Spleen (tissue), 11 donors: ENCODE data around the gene ZNF226. TPM values are rescaled to one million over a fixed set of nuclear protein-coding genes. Genes with fewer than 3 reads are reported as not detected.
A peak's percentile ranks its signal among the peaks of the same experiment; 100 is the strongest.
"Not testable (repeated sequence)": the region's sequence is repeated elsewhere in the genome, so short reads cannot be mapped to it uniquely, and the experiment has no call there.

ENCODE experiments used
- DNase-seq: peaks from one replicate; pipeline ENCODE4 v3.0.0-alpha.2; 2020
- H3K27ac ChIP-seq, 8 donors: fragments of 200-600 bp; sonication (generic) in 7 of 8; 1 replicate in 4 of 8; 2 replicates in 4 of 8; pipeline versions ENCODE4 v1.5.0 to v1.8.0; 2016 to 2021; ENCODE audit warnings: inconsistent platforms in 4 of 8, mild to moderate bottlenecking in 4 of 8, moderate library complexity in 1 of 8
- H3K27me3 ChIP-seq, 7 donors: fragments of 200-600 bp; sonication (generic) in 6 of 7; replicated peaks in 1 of 7; 1 replicate in 4 of 7; 2 replicates in 3 of 7; pipeline versions ENCODE4 v1.5.0 to v1.8.0; 2016 to 2021; ENCODE audit warnings: inconsistent platforms in 3 of 7, mild to moderate bottlenecking in 1 of 7
- H3K36me3 ChIP-seq, 6 donors: fragments of 200-600 bp; sonication (generic) in 5 of 6; 1 replicate in 4 of 6; 2 replicates in 2 of 6; pipeline versions ENCODE4 v1.5.0 to v1.8.0; 2016 to 2021; ENCODE audit warnings: inconsistent platforms in 2 of 6
- H3K4me1 ChIP-seq, 6 donors: fragments of 200-600 bp; sonication (generic) in 5 of 6; 1 replicate in 3 of 6; 2 replicates in 3 of 6; pipeline versions ENCODE4 v1.5.0 to v1.8.0; 2016 to 2021; ENCODE audit warnings: inconsistent platforms in 3 of 6
- H3K4me3 ChIP-seq, 8 donors: fragments of 200-600 bp; sonication (generic) in 7 of 8; 1 replicate in 4 of 8; 2 replicates in 4 of 8; pipeline versions ENCODE4 v1.5.0 to v1.8.0; 2016 to 2021; ENCODE audit warnings: inconsistent platforms in 4 of 8, mild to moderate bottlenecking in 4 of 8, moderate library complexity in 2 of 8
- H3K9me3 ChIP-seq, 8 donors: fragments of 200-600 bp; sonication (generic) in 7 of 8; 1 replicate in 4 of 8; 2 replicates in 4 of 8; pipeline versions ENCODE4 v1.5.0 to v1.8.0; 2016 to 2021; ENCODE audit warnings: inconsistent platforms in 4 of 8
- POLR2A ChIP-seq, 3 donors: fragments of 450-650 bp; IDR thresholded peaks; one replicate each; pipeline ENCODE4 v1.5.1; 2017; ENCODE audit warnings: antibody characterized with exemption in 3 of 3, mild to moderate bottlenecking in 1 of 3
- POLR2AphosphoS5 ChIP-seq, 3 donors: sonication (generic); formaldehyde crosslinking; IDR thresholded peaks; one replicate each; pipeline ENCODE4 v1.5.1; 2017; ENCODE audit warnings: antibody characterized with exemption in 3 of 3
- WGBS, 5 donors: extraction: QIAGEN DNeasy Blood & Tissue Kit in 3 of 5; methylation state at CpG; one replicate each; pipeline versions ENCODE4 v1.1.5 to v1.1.7; 2013 to 2018; 5-methylcytosine and 5-hydroxymethylcytosine counted together
- intact Hi-C: fragments of 100-400 bp; cut with DNase I; formaldehyde crosslinking; loops from one replicate; pipeline ENCODE4 v1.15.0; 2023; ENCODE audit warnings: low total_unique reads
- polyA plus RNA-seq, 3 donors: library from polyadenylated mRNA; stranded (reverse); fragments of 200-250 nt; gene quantifications; one replicate each; pipeline ENCODE4 v1.2.1, GENCODE V29; 2013
- total RNA-seq, 7 donors: library from RNA; depleted of rRNA in 3 of 7; stranded (reverse); fragments of >200 nt in 3 of 7; fragmentation: NEBNext Ultra II Directional in 4 of 7; extraction: Animal tissue kit (Norgen Biotek cat#: 25700) in 4 of 7; gene quantifications; one replicate each; pipeline versions ENCODE4 v1.1.0 to v1.2.1, GENCODE V29; 2016 to 2021
- TF ChIP-seq, protein P1 (sequence below), 11 experiments: fragments of 200-600 bp in 7 of 11; fragments of 450-650 bp in 4 of 11; sonication (generic) in 4 of 11; IDR thresholded peaks in 8 of 11; conservative IDR thresholded peaks in 3 of 11; 1 replicate in 7 of 11; 2 replicates in 4 of 11; pipeline versions ENCODE4 v1.4.0 to v1.8.0; 2016 to 2021; ENCODE audit warnings: antibody characterized with exemption in 11 of 11, inconsistent platforms in 4 of 11, mild to moderate bottlenecking in 1 of 11
- donor health status: healthy with polysubstance abuse.
- donor health status: DM: no; HTN: no; CAD: no; lungs with moderate emphysema.
- donor health status: DM: no; HTN: no; CAD: no.
- donor health status: Bipolar disorder and iron deficiency.
- donor health status: healthy.
- donor health status: DM: no; HTN: no; CAD: no.
- donor health status: DM: yes; HTN: yes; CAD: no.

Gene ZNF226
- total and polyA plus RNA-seq, 10 donors = 14.4 to 40.0 (median 25.4) TPM

DNA sequence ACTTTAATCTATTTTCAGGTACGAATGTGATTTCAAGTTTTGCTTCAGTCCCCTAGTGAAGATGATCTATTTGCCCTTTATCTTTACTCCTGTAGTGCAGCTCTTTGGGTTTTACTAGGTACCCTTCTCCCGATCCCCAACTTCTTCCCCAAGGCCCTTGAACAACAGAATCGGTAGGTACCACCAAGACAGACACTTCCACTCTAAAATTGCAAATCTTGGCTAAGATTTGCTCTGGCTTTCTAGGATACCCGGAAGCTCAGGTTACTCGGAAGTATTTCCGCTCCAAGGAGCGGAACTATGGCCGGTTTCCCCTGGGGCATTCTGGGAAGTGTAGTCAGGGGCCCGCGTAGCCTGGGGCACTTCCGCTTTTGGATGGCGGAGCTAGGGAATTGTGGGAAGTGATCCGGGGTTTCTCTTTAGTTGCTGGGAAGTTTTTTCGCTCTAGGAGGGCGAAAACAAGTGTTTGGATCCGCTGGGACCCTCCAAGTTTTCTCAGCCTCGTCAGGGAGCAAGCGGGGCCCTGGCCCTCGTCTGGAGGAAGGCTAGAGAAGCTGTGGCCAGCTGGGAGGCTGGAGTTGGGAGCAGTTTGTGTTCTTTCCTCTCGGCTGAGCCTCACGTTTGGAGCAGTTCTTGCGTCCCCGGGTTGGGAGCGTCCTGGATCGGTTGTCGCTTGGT is 42.4 kb downstream of the ZNF226 start:
- peak; percentile 93 for DNase-seq
- peaks cover 0 to 18% (median 13%) of the 10 kb centered on the region in 6 donors for H3K4me1 ChIP-seq
- H3K27me3 ChIP-seq = no peaks in the 10 kb centered on the region
- WGBS, 5 donors = 4 to 5% (median 4%) methylated on average over 25 to 26 of the region's 26 CpGs
- peak overlapping the region; percentile 73 to 93 (median 91) for H3K27ac ChIP-seq
- TF ChIP-seq, protein P1, sequence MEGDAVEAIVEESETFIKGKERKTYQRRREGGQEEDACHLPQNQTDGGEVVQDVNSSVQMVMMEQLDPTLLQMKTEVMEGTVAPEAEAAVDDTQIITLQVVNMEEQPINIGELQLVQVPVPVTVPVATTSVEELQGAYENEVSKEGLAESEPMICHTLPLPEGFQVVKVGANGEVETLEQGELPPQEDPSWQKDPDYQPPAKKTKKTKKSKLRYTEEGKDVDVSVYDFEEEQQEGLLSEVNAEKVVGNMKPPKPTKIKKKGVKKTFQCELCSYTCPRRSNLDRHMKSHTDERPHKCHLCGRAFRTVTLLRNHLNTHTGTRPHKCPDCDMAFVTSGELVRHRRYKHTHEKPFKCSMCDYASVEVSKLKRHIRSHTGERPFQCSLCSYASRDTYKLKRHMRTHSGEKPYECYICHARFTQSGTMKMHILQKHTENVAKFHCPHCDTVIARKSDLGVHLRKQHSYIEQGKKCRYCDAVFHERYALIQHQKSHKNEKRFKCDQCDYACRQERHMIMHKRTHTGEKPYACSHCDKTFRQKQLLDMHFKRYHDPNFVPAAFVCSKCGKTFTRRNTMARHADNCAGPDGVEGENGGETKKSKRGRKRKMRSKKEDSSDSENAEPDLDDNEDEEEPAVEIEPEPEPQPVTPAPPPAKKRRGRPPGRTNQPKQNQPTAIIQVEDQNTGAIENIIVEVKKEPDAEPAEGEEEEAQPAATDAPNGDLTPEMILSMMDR (IDR thresholded peaks at IDR 0.05 in 8 of 11, conservative IDR thresholded peaks at IDR 0.05 in 3 of 11) = no peak
- TF ChIP-seq POLR2A (IDR thresholded peaks at IDR 0.05) (no peak), POLR2AphosphoS5 (IDR thresholded peaks at IDR 0.05) (peak; percentile 57 to 89 (median 85))
- H3K4me3 ChIP-seq = peak overlapping the region; percentile 58 to 84 (median 68)
- intact Hi-C loops = loop anchor here (5.0 kb wide), 1 partner anchor 40 kb away; the partner anchor contains the start of gene ZNF226
- peaks cover 0 to 51% (median 30%) of the 10 kb centered on the region in 8 donors for H3K9me3 ChIP-seq
- H3K36me3 ChIP-seq = peaks cover 0 to 3% (median 0%) of the 10 kb centered on the region in 6 donors

DNA sequence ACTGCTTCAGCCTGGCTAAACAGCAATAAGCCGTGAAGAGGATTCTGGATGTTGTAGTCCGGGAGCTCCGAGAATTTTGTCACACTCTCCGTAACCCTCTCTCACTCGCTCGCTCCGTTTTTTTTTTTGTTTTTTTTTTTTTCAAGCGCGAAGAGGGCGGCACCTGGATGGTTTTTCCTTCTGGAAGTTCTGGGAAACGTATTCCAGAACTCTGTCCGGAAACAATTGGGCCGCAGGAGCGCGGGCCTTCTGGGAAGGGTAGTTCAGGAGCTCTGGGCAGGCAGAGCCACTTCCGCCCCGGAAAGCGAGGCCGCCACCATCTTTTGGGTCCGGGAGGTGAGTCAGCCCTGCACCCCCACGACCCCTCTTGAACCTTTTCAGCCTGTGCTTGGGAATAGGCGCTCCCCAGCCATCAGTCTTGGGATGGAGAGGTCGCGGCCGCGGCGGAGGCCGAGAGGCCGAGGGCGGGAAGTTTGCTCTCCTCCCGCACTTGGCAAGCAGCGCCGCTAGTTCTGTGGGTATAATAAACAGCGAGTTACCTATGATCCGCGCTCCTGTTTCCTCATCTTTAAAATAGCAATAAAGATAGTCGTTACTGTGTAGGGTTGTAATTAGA is 47.5 kb downstream of the ZNF226 start, which contains the start of gene ZNF227:
ZNF227 (plus strand) TSS at position 283 of the 616 bp plus-strand sequence. CDS start 5,261 bp downstream, outside the sequence.
- Histone ChIP-seq H3K4me3 (peak within 1 kb of the TSS; percentile 60 to 88 (median 82)), H3K27ac (peak within 1 kb of the TSS; percentile 78 to 89 (median 87)), H3K9me3 (peaks cover 0 to 35% (median 7%) of the 10 kb centered on the region in 8 donors), H3K36me3 (peaks cover 0 to 32% (median 26%) of the 10 kb centered on the region in 6 donors), H3K4me1 (peaks cover 7 to 44% (median 28%) of the 10 kb centered on the region in 6 donors), H3K27me3 (no peaks in the 10 kb centered on the region)
- peak; percentile 95 for DNase-seq
- 0 to 1% (median 0%) methylated on average over 36 to 37 of the region's 37 CpGs for WGBS, 5 donors
- TF ChIP-seq POLR2AphosphoS5 (IDR thresholded peaks at IDR 0.05) (peak; percentile 91 to 92 (median 91)), POLR2A (IDR thresholded peaks at IDR 0.05) (peak in 1 of 3 donors; percentile 11)
- TF ChIP-seq, protein P1 (IDR thresholded peaks at IDR 0.05 in 8 of 11, conservative IDR thresholded peaks at IDR 0.05 in 3 of 11) = no peak
- intact Hi-C loops = no loop called here

DNA sequence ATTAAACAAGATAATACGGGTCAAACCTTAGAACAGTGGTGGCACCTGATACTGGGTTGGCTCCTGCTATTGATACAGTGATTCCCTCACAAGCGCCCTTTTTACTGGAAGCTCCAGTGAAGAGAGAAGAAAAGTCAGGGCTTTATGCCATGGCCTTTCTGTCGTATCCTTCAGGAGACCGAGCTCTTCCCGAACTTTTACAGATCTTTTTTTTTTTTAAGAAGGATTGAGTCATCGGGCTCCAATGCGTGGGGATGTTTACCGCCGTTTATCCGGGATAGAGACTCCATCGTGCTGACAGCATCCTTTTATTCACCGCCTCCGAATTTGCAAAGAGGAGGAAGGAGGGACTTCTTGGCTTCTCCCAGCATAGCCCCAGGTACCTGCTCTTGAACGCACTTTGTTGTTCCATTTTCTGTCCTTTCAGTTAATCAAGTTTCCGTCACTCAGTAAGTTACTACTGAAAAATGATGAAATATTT is 48.0 kb downstream of the ZNF226 start:
- peaks cover 0 to 41% (median 7%) of the 10 kb centered on the region in 8 donors for H3K9me3 ChIP-seq
- H3K4me1 ChIP-seq = peaks cover 7 to 39% (median 25%) of the 10 kb centered on the region in 6 donors
- WGBS, 5 donors = 5 to 6% (median 6%) methylated on average over 15 of the region's 15 CpGs
- no peaks in the 10 kb centered on the region for H3K27me3 ChIP-seq
- H3K27ac ChIP-seq = peak overlapping the region; percentile 78 to 89 (median 87)
- TF ChIP-seq POLR2A (IDR thresholded peaks at IDR 0.05) (no peak), POLR2AphosphoS5 (IDR thresholded peaks at IDR 0.05) (no peak)
- TF ChIP-seq, protein P1 (IDR thresholded peaks at IDR 0.05 in 8 of 11, conservative IDR thresholded peaks at IDR 0.05 in 3 of 11) = no peak
- H3K36me3 ChIP-seq = peaks cover 0 to 37% (median 32%) of the 10 kb centered on the region in 6 donors
- DNase-seq = no peak
- H3K4me3 ChIP-seq = peak overlapping the region; percentile 60 to 88 (median 82)
- intact Hi-C loops = no loop called here

DNA sequence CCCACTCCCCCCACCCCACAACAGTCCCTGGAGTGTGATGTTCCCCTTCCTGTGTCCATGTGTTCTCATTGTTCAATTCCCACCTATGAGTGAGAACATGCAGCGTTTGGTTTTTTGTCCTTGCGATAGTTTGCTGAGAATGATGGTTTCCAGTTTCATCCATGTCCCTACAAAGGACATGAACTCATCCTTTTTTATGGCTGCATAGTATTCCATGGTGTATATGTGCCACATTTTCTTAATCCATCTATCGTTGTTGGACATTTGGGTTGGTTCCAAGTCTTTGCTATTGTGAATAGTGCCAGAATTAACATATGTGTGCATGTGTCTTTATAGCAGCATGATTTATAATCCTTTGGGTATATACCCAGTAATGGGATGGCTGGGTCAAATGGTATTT is 55.0 kb downstream of the ZNF226 start:
- DNase-seq, H3K27ac ChIP-seq, intact Hi-C loops, H3K4me3 ChIP-seq, H3K27me3 ChIP-seq, H3K4me1 ChIP-seq: not testable (repeated sequence)
- WGBS, 5 donors = 70 to 100% (median 99%) methylated on average over 2 to 3 of the region's 3 CpGs
- Histone ChIP-seq H3K9me3 (peaks cover 0 to 82% (median 46%) of the 10 kb centered on the region in 8 donors), H3K36me3 (peaks cover 3 to 74% (median 46%) of the 10 kb centered on the region in 6 donors)

DNA sequence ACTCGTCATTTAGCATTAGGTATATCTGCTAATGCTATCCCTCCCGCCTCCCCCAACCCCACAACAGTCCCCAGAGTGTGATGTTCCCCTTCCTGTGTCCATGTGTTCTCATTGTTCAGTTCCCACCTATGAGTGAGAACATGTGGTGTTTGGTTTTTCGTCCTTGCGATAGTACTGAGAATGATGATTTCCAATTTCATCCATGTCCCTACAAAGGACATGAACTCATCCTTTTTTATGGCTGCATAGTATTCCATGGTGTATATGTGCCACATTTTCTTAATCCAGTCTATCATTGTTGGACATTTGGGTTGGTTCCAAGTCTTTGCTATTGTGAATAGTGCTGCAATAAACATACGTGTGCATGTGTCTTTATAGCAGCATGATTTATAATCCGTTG is 55.9 kb downstream of the ZNF226 start:
- H3K27me3 ChIP-seq, H3K4me3 ChIP-seq, H3K27ac ChIP-seq, DNase-seq, H3K4me1 ChIP-seq, intact Hi-C loops: not testable (repeated sequence)
- Histone ChIP-seq H3K9me3 (peaks cover 0 to 84% (median 53%) of the 10 kb centered on the region in 8 donors), H3K36me3 (peaks cover 3 to 69% (median 43%) of the 10 kb centered on the region in 6 donors)
- WGBS, 5 donors = 97 to 99% (median 98%) methylated on average over 6 of the region's 6 CpGs

DNA sequence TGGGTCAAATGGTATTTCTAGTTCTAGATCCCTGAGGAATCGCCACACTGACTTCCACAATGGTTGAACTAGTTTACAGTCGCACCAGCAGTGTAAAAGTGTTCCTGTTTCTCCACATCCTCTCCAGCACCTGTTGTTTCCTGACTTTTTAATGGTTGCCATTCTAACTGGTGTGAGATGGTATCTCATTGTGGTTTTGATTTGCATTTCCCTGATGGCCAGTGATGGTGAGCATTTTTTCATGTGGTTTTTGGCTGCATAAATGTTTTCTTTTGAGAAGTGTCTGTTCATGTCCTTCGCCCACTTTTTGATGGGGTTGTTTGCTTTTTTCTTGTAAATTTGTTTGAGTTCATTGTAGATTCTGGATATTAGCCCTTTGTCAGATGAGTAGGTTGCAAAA is 56.4 kb downstream of the ZNF226 start:
- 87 to 100% (median 95%) methylated on average over 1 to 3 of the region's 3 CpGs for WGBS, 5 donors
- intact Hi-C loops, H3K27me3 ChIP-seq, H3K27ac ChIP-seq, H3K4me1 ChIP-seq, DNase-seq, H3K4me3 ChIP-seq: not testable (repeated sequence)
- peaks cover 0 to 84% (median 59%) of the 10 kb centered on the region in 8 donors for H3K9me3 ChIP-seq
- H3K36me3 ChIP-seq = peaks cover 3 to 69% (median 45%) of the 10 kb centered on the region in 6 donors
